NCI-H2171 (cell line): Measurements from ENCODE around the gene MED23.

Experiments
- DNase-seq: peaks from one replicate; lab custom pipeline; 2025; lab: John Stamatoyannopoulos, UW

Gene MED23

DNA sequence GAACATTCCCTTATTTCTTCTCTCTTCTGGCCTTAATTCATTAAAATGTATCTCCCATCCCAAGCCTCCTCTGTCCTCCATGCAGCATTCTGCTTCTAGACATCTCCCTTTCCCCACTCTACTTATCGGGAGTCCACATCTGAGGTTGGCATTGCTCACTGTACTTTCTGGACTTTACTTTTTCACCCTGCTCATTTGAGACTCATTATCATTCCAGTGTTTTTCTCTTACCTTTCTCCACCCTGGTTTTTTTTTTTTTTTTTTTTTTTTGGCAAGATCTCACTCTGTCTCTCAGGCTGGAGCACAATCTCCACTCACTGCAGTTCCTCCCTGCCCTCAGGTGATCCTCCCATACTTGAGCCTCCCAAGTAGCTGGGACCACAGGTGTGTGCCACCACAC is 13.5 kb upstream of the MED23 start:
- no peak for DNase-seq

DNA sequence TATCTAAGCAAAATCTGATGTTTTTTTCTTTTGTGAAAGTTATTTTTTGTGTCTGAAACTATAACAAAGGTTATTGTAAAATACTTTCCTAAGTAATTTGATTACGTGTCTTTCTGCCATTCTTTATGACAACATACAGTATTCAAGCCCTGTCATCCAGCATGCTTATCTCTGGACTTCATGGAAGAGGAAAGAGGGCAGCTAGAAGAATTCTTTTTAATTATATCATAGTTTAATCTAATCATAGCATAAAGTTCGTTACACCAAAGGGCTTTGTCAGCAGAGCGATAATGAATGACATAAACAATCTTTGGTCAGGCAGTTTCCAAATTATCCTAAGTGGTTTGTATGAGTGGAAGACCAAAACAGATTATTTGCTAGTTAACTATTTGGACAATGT is 12.5 kb upstream of the MED23 start:
- DNase-seq: no peak

DNA sequence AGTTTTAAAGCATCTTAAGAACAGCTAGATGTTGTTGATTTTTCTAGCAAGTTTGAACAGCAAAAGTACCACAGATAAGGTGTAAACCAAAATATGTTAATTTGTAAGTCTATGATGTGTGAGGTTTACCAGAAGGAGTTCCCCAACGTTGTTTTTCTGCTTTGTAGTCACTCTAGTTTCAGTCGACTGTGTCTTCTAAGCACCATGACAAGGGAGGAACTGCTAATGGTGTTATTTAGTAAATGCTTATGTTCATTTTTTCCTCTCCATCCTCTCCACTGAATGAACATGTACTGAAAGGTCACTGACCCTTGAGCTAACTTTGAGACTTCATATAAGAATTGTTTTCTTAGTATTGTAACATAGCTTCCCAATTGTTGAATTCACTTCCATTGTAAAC is 12.1 kb upstream of the MED23 start:
- DNase-seq: no peak

GRCh38 chr6:131638013-131638412 is 10.0 kb upstream of the MED23 start:
- DNase-seq: no peak

DNA sequence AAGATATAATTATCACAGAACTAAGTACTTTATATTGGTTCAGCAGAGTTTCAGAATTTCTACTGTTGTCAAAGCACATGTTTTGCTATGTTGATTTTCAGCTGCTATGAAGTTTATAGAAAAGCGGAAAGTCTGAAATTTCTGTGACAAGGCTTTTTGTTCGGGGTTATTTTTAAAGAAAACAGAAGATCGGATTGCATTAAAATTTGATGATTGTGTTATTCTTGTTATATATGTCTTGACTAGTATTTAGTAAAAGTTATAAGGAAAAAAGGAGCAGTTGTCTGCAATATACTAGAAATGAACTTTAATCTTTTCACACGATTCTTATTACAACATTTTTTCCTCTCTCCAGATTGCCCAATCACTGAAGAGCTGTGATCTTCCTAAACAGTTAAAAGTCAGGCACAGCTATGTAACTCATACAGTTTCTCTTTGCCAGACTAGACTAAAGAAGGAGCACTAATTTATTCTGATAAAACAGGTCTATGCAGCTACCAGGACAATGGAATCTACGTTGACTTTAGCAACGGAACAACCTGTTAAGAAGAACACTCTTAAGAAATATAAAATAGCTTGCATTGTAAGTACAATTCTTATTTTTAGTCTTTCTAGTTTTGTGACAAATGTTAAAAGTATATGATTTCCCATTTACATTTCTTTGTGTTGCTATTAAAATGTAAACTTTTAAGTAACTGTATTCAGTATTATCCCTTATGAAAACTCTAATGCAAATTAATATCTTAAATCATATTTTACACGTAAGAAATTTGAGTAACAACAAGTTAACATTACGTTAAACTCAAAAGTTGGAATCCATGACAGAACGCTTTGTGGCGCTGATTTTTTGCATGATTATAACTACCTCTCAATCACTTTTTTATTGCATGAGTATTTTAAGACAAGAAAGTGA is 9.1 kb upstream of the MED23 start, which contains the start of gene ENPP3:
TSS of gene ENPP3 (plus strand) at position 423 of the 913 bp plus-strand sequence. CDS start at position 506, 83 bp downstream.
- DNase-seq: no peak

DNA sequence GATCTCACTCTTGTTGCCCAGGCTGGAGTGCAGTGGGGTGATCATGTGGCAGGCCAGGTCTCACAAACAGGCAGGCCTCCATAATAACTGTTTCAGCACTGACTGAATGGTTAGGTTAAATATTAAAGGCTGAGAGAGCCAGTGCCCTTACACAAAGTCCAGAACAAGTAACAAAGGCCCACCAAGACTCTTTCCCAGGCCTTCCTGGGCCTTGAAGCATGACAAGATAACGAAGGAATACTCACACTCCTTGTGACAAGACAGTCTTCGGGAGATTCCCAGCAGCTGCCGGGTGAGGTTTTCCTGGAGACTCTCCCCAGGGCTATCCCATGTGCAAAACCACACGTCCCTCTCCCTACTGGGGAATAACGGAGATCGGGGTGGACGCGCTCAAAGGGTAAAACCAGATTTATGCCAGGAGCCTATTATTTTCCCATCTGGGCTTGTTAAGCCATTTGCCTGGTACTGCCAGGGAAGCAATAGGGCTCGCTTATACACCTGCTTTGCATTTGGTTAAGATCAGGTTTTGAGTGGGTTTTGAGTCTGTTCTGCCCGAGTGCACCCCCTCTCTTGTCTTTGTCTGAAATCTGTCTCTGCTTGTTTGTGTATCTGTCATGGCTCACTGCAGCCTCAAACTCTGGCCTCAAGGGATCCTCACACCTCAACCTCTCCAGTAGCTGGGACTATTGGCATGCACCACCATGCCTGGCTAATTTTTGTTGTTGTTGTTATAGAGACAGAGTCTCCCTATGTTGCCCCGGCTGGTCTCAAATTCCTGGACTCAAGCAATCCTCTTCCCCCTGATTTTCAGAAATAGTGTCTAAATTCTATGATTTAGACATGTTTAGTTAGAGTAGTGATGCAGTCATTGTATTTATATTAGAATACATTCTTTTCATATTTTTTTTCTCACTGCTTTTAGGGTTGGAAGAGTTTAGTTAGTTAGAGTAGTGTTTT is 7.6 kb upstream of the MED23 start:
- DNase-seq: no peak

GRCh38 chr6:131631625-131632289 is 3.7 kb upstream of the MED23 start:
- DNase-seq: no peak

- DNase-seq: no peak
These were observed 1.6 kb upstream of the MED23 start for GRCh38 chr6:131629651-131630050.

GRCh38 chr6:131628726-131629125 is 684 bp upstream of the MED23 start:
- DNase-seq: no peak

DNA sequence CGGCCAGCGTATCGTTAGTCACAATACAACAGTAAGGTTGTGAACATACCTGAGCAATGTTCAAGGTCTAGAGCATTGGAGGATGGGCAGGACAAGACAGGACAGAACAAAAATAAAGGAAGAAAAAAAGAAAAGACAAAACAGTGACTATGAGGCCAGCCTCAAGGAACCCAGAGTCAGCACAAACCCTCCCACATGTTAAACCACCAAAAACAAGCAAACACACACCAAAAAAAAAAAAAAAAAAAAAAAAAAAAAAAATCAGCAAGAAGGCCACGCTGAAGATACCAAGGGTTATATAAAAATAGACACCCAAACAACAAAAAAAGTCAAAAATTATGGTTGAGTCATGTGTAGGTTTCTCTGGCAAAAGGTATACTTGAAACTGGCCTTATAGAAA is 12.8 kb downstream of the MED23 start:
- DNase-seq: no peak

- DNase-seq: no peak
These were observed 14.6 kb downstream of the MED23 start for GRCh38 chr6:131613296-131613925.

- no peak for DNase-seq
These were observed 25.2 kb downstream of the MED23 start for GRCh38 chr6:131602781-131603312.

DNA sequence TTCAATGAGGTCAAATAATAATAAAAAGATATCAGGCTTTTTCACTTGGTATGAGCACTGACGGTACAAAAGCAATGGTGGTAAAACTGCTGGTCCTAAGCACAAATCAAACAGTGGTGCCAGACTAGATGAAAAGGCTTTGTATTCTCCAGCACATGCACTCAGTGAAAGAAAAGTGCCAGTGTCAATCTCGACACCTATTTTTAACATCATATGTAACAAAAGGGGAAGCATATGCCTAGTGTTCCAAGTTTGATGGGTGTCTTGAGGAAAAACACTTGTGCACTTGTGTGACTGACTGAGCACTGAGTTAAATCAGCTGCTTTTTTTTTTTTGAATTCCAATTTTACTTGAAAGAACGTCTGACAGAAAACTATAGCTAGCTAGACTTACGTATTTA is 27.3 kb downstream of the MED23 start:
- DNase-seq: no peak

- no peak for DNase-seq
These were observed 30.6 kb downstream of the MED23 start for GRCh38 chr6:131597446-131597845.

DNA sequence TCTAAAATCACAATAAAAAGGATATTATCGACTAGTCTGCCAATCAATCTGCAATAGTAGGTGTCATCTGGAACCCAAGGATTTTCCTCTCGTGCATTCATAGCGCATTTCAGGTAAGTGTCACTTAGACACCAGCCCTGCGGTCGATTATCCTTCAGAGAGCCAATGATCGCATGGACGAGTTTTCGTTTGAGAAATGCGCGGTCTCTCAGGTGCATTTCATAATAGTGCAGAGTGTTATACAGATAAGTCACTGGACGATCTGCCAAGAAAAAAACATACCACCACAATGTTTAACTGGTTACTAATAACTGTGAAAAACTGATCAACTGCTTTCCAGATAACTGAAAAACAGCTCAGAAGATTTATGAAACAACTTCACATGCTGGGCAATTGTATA is 34.0 kb downstream of the MED23 start:
- no peak for DNase-seq

DNA sequence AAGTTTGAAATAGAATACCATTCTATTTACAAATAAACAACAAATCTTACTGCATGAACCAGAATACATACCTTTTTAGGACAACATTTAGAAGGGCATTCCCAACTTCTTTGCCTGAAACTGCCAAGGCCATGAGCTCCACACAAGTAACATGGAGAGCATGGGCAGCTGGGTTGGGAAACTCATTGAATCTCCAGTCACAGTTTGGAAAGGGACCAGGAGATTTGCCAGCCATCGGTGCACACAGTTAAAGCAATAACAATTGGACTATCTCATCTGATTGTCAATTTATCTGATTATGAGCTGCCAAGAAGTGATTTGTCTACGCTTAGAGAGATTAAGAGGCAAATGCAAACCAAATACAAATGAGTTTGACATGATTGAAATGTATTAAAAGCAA is 35.1 kb downstream of the MED23 start:
- DNase-seq: no peak

DNA sequence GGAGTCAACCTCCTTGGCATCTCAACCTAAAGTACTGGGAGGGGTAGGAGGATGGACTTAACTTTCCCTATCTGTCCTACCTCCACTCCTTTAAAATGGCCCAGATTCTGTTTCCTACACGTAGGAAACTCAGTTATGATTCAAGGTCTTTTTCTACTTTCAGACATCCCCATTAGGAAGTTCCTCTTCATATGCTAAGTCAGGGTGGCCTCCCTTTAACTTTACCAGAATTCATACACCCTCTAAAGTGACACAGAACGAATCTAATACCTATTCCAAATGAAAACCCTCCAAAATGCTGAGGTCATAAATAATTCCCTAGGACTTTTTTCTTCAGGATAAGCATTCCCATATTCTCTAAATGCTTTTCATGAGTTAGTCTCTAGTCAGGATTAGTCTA is 39.4 kb downstream of the MED23 start:
- no peak for DNase-seq

DNA sequence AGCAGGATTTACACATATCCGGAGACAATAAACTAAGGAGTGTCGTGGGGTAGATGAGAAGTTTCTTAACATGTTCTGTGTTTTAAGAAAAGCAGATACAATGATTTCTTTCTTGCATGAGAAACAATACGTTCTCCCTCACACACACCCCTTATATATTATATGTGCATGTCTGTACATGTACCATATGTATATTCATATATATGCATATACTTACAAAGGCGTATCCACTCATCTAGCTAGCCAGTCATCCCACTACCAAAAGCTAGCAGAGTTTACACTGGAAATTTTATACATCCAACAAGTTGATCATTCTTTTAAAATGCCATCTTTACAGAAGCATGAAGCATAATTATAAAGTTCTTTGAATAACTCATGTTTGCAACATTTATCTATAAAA is 40.1 kb downstream of the MED23 start:
- no peak for DNase-seq

- DNase-seq: no peak
These were observed 41.5 kb downstream of the MED23 start for GRCh38 chr6:131586543-131586942.

- no peak for DNase-seq
These were observed 46.5 kb downstream of the MED23 start for GRCh38 chr6:131581523-131581922.

- DNase-seq: no peak
These were observed 52.1 kb downstream of the MED23 start for GRCh38 chr6:131575834-131576478.
